GM21447 (cell line): Measurements from ENCODE around the gene UPP2.

Experiments used
- ATAC-seq: cut with Tn5 transposase; IDR thresholded peaks from one replicate; pipeline ENCODE4 v1.9.1; 2021; ENCODE audit not compliant: unreplicated experiment

UPP2 gene

GRCh38 chr2:158101384-158101926 lies at the start of gene UPP2:
UPP2 (plus strand) TSS chr2:158101876; CDS start chr2:158102064, 188 bp downstream.
- ATAC-seq, result no peak

DNA sequence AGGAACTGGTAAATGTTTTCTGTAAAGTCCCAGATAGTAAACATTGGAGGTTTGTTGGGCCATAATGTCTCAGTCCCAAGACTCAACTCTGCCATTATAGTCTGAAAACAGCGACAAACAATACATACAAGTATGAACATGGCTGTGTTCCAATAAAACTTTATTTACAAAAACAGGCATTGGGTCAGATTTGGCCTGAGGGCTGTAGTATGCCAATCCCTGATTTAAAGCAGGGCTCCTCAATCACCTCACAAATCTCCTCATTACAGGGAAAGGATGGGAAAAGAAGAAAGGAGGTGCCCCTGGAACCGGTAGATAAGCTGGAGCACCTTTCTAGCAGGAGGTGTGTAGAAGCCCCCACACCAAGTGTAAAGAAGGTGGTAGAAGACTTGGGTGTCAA lies 48.9 kb upstream of the UPP2 start:
- ATAC-seq, result no peak

GRCh38 chr2:158056875-158057274 lies 44.8 kb upstream of the UPP2 start:
- ATAC-seq, result no peak

DNA sequence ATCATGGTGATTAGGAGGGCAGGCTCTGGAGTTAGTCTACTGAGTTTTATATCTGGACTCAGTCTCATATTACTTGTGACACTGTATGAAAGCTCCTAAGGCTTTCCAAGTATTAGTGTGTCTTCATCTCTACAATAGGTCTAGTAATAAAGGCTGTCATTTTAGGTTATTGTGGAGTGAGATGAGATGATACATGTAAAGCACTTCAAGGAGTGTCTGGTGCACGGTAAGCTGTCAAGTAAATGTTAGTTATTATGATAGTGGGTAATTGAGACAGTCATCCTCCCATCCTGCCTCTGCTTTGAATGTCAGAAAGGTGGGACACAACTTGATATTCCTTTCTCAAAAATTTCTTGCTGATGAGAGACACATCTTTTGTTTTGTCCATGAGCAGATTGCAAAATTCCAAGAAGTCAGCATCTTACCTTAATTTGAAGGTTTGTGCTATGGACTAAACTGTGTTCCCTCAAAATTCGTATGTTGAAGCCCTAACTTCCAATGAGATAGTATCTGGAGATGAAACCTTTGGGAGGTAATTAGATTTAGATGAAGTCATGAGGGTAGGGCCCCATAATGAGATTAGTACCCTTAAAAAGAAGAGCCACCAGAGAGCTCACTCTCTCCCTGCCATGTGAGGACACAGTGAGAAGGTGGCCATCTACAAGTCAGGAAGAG lies 41.4 kb upstream of the UPP2 start:
- ATAC-seq, result no peak

DNA sequence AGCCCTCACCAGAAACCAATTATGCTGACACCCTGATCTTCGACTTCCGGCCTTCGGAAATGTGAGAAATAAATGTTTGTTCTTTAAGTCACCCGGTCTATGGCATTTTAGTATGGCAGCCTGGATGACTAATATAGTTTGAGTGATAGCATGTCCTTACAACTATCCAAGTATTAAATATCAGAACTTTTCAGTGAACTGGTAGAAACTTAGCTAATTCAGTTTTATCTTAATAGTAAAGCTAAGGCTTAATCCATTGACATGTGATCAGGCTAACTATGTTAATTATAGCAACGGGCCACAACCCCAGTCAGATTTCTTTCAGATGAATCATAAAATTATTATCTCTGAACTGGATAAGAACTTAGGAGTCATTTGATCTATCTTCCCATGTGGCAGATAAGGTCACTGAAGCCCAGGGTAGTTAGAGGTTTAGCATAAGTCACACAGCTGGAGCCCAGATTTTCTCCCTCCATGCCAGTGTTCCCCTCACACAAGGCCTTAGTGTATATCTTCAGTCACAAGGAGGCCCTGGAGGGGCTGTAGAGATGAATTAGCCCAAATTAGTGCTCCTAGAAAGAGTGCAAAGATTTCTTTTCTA lies 40.7 kb upstream of the UPP2 start:
- ATAC-seq, result no peak

DNA sequence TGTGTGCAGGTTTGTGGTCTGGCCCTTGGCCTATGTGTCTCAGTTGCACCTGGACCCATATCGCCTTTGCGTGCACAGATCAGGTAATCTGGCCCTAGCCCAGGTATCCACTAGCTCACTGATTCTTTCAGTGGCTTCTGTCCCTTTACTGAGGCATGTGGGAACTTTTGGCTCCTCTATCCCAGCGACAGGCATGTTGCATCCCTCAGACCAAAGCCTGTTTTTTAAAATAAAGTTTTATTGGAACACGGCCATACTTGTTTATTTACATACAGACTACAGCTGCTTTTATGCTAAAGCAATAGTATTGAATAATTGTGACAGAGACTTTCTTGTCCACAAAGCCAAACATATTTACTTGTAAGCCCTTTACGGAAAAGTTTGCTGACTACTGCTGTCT lies 39.9 kb upstream of the UPP2 start:
- ATAC-seq, result no peak

GRCh38 chr2:158066046-158066713 lies 35.5 kb upstream of the UPP2 start:
- no peak for ATAC-seq

DNA sequence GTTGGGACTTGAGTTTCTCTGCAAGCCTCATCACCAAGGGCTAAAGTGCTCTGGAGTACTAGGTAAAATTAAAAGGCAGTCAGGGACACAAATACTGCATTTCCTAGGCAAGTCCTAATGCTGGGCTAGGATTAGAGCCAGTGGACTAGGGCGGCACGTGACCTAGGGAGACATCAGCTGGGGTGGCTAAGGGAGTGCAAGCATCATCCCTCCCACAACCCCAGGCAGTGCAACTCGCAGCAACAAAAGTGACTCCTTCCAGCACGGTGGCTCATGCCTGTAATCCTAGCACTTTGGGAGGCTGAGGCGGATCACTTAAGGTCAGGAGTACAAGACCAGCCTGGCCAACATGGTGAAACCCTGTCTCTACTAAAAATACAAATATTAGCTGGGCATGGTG lies 30.7 kb upstream of the UPP2 start:
- no peak for ATAC-seq

GRCh38 chr2:158072361-158072760 lies 29.3 kb upstream of the UPP2 start:
- no peak for ATAC-seq

DNA sequence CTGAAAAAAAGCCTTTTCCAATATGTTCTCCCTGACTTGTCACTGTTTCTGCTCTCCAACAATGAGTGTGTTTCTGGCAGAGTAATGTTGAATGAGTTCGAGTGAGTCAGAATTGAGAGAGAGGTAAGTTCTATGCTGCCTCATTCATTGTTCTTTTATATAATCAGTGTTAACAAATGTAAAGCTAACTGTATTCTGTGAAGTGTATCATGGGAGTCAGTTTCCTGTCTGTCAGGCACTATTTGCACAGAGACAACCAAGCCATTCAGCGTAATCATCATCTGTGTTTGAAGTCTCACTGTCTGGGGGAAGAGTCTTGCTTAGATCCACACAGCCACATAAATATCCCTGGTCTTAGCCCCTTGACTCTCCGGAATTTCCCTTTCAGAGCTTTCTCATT lies 22.0 kb upstream of the UPP2 start:
- ATAC-seq, result no peak

- no peak for ATAC-seq
Observed at GRCh38 chr2:158088093-158088492, 13.6 kb upstream of the UPP2 start.

DNA sequence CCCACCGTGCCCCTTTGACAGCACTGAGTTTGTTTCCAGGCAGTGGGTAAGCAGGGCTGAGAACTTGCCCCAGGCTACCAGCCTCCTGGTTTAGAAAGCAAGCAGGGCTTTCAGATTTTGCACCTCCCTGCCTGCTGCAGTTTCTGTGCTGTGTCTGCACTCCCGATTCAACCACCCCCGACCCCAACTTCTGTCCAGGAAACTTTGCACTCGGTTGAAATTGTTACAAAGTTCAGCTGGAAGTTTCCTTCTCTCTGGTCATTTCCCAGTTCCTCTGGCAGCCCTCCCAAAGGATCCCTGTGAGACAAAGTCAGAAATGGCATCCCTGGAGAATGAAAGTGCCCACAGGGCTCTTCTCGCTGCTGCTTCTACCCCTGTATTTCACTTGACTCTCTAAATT lies 12.4 kb upstream of the UPP2 start:
- ATAC-seq, result no peak

DNA sequence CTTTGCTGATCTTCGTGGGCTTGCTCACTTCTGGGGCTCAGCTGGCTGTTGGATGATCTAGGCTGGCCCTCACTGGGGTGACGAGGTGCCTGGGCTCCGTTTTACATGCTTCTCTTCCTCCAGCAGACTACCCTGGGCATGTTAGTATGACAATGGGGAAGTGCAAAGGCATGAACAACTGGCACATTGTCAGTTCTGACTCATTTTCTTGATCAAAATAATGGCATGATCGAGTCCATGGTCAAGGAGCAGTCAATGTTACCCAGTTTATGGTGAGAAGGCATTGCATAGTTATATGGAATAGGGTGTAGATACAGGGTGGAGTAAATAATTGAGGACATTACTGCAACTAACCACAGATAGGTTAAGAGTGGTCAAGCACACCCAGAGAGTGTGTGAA lies 10.0 kb upstream of the UPP2 start:
- ATAC-seq, result no peak

DNA sequence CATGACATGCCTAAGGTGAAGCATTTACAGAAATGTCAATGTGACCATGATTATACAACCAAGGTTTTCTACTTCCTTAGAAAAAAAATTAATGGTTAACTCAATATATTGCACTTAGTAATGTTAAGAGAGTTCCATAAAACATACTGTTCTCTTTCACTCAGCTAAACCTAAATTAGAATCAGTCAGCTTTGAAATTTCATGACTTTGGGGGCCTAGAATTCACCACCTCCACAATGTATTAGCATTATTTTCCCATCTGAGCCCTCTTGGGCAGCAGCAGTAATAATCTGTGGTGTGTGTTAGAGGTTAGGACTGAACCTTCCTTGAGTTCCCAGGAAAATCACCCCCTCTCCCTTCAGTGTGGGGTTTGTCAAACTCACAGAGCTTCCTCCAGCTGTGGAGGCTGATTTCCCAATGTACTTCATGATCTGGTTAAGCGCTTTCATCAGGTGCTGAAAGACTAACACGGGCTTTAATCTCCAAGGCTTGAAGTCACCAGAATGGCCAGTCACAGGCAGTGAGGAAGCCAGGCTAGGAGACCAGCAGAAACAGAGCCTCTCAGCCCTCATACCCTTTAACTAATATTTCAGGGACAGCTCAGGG lies 7.1 kb upstream of the UPP2 start:
- no peak for ATAC-seq

- ATAC-seq, result no peak
Observed at GRCh38 chr2:158095269-158095668, 6.4 kb upstream of the UPP2 start.

DNA sequence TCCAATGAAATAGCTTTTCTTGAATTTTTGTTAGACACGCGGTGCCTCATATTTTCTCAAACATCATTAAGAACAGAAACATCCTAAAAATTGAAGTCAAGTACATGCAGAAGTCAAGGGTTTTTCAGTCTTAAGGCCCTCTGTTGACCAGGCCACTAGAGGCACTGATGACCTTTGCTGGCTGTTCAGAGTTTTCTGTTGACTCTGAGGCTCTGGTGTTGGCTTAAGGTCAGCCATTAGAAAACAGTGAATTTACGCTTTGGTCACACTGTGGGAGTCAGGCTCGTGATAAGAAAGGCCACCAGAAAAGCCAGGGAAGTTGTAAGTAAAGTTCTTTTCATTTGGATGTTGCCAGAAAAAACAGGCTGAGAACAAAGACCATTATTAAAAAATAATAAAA lies 5.8 kb upstream of the UPP2 start:
- no peak for ATAC-seq

- no peak for ATAC-seq
Observed at GRCh38 chr2:158097481-158097880, 4.2 kb upstream of the UPP2 start.

DNA sequence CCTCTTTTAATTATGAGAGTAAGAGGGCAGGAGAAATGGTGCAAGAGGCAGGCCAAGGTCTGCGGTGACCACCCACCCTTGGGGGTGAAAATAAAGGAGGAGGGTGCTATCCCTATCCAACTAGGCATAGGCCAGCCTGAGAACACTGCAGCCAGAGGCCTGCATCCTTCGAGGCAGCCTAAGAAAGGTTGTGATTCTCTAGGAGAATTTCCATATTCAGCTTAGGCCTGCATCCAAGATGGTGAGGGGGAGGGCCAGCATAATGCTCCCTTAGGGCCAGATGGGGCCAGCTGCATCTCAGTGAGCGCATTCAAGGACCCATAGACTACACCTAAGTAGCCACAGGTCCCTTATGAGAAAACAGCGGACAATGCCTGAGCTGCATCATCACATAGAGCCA lies 3.5 kb upstream of the UPP2 start:
- no peak for ATAC-seq

- ATAC-seq, result no peak
Observed at GRCh38 chr2:158099716-158100115, 2.0 kb upstream of the UPP2 start.

DNA sequence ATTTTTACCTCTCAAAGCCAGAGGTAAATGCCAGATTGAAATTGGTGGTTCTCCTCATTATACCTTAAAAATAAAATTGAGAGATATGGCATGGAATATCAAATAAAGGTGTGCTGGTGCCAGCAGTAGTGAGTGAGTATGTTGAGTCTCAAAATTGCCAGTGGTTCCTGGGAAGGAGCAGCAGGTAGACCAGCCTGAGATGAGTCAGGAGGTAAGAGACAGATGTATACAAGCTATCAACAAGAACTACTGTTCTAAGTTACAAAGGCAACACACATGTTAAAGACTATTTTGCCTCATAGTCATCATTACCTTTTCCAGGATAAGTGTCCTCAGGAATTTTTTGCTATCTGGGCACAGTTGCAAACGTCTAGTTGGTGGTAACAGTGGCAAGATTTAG lies 1.3 kb upstream of the UPP2 start:
- ATAC-seq, result no peak

- ATAC-seq, result no peak
Observed at GRCh38 chr2:158102446-158102845, 770 bp downstream of the UPP2 start.
